Esophagus squamous epithelium (tissue), 5 donors: ENCODE measurements around the gene PTTG1. TPM values are rescaled to one million over a fixed set of nuclear protein-coding genes. Genes with fewer than 3 reads are reported as not detected.

Source experiments
- DNase-seq: peaks from one replicate; lab custom pipeline; 2025; lab: John Stamatoyannopoulos, UW
- H3K27ac ChIP-seq, 4 donors: fragments of 200-600 bp; sonication (generic); one replicate each; pipeline ENCODE4 v1.5.1; 2016 to 2019; ENCODE audit warnings: mild to moderate bottlenecking in 1 of 4
- H3K27me3 ChIP-seq, 4 donors: fragments of 200-600 bp; sonication (generic); 1 replicate in 3 of 4; 2 replicates in 1 of 4; pipeline versions ENCODE4 v1.5.1 to v1.6.0; 2017 to 2021; ENCODE audit warnings: antibody characterized with exemption in 1 of 4
- H3K36me3 ChIP-seq, 3 donors: fragments of 200-600 bp; sonication (generic); one replicate each; pipeline ENCODE4 v1.5.1; 2016 to 2019
- H3K4me1 ChIP-seq, 3 donors: fragments of 200-600 bp; sonication (generic); one replicate each; pipeline ENCODE4 v1.5.1; 2017 to 2019
- H3K4me3 ChIP-seq, 4 donors: fragments of 200-600 bp; sonication (generic); 1 replicate in 3 of 4; 2 replicates in 1 of 4; pipeline ENCODE4 v1.5.1; 2016 to 2019; ENCODE audit warnings: mild to moderate bottlenecking in 2 of 4, moderate library complexity in 1 of 4
- H3K9me3 ChIP-seq, 3 donors: fragments of 200-600 bp; sonication (generic); one replicate each; pipeline ENCODE4 v1.5.1; 2016 to 2019
- POLR2A ChIP-seq, 4 donors: fragments of 450-650 bp; IDR thresholded peaks; one replicate each; pipeline ENCODE4 v1.6.1; 2017; ENCODE audit warnings: antibody characterized with exemption in 4 of 4, mild to moderate bottlenecking in 4 of 4, moderate library complexity in 3 of 4
- WGBS, 2 donors: methylation state at CpG; one replicate each; pipeline ENCODE4 v1.1.5; 2018; 5-methylcytosine and 5-hydroxymethylcytosine counted together
- intact Hi-C: fragments of 100-400 bp; cut with DNase I; formaldehyde crosslinking; loops from one replicate; pipeline ENCODE4 v1.15.0; 2022
- total RNA-seq, 4 donors: library from RNA; depleted of rRNA; stranded (reverse); fragments of >200 nt; gene quantifications; one replicate each; pipeline ENCODE4 v1.1.0, GENCODE V29; 2016
- TF ChIP-seq, protein P1 (sequence below), 6 experiments: fragments of 450-650 bp in 4 of 6; fragments of 200-600 bp in 2 of 6; sonication (generic) in 2 of 6; IDR thresholded peaks; one replicate each; pipeline ENCODE4 v1.5.1; 2016 to 2019; ENCODE audit warnings: antibody characterized with exemption in 6 of 6, mild to moderate bottlenecking in 4 of 6, moderate library complexity in 4 of 6
- donor health status: DM: yes; HTN: yes; CAD: no.

The PTTG1 gene
- total RNA-seq, 4 donors from 2014 or later: 89.6 to 134 (median 90.1) TPM

DNA sequence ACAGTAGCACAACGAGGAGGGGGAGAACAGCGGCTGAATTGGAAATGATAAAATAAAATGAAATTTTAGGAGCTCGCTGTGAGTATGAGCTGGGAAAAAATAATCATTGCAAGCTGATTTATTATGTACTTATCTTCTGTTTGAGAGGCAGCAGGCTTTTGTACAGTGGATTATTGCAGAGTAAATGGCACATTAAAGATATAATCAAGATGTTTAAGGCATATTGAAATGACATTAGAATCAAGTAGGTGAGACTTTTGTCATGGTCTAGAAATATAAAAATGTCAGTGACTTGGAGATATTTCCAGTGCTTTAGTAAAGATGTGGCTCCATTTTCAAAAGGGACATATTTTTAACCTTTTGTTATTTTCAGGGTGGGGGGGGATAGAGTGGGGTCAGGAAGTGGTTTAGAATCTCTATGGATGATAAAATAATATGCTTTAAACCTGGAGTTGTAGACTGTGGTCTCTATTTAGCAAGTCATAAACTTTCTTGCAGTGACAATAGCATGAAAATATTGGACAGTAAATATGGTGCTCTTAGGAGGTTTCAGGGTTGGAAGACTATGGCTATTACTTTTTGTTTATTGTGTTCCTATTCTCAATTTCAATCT lies 46.8 kb downstream of the PTTG1 start:
- peak overlapping the region; percentile 27 to 65 (median 38) for H3K4me3 ChIP-seq
- H3K36me3 ChIP-seq: no peaks in the 10 kb centered on the region
- 24 to 34% methylated on average over 3 of the region's 3 CpGs for WGBS, 2 donors
- no peaks in the 10 kb centered on the region for H3K27me3 ChIP-seq
- DNase-seq: no peak
- TF ChIP-seq POLR2A (IDR thresholded peaks at IDR 0.05): no peak
- TF ChIP-seq, protein P1, sequence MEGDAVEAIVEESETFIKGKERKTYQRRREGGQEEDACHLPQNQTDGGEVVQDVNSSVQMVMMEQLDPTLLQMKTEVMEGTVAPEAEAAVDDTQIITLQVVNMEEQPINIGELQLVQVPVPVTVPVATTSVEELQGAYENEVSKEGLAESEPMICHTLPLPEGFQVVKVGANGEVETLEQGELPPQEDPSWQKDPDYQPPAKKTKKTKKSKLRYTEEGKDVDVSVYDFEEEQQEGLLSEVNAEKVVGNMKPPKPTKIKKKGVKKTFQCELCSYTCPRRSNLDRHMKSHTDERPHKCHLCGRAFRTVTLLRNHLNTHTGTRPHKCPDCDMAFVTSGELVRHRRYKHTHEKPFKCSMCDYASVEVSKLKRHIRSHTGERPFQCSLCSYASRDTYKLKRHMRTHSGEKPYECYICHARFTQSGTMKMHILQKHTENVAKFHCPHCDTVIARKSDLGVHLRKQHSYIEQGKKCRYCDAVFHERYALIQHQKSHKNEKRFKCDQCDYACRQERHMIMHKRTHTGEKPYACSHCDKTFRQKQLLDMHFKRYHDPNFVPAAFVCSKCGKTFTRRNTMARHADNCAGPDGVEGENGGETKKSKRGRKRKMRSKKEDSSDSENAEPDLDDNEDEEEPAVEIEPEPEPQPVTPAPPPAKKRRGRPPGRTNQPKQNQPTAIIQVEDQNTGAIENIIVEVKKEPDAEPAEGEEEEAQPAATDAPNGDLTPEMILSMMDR (IDR thresholded peaks at IDR 0.05): no peak
- H3K4me1 ChIP-seq: peaks cover 0 to 35% (median 15%) of the 10 kb centered on the region in 3 donors
- H3K9me3 ChIP-seq: no peaks in the 10 kb centered on the region
- intact Hi-C loops: no loop called here
- peak overlapping the region in 3 of 4 donors; percentile 51 to 57 (median 53) for H3K27ac ChIP-seq

DNA sequence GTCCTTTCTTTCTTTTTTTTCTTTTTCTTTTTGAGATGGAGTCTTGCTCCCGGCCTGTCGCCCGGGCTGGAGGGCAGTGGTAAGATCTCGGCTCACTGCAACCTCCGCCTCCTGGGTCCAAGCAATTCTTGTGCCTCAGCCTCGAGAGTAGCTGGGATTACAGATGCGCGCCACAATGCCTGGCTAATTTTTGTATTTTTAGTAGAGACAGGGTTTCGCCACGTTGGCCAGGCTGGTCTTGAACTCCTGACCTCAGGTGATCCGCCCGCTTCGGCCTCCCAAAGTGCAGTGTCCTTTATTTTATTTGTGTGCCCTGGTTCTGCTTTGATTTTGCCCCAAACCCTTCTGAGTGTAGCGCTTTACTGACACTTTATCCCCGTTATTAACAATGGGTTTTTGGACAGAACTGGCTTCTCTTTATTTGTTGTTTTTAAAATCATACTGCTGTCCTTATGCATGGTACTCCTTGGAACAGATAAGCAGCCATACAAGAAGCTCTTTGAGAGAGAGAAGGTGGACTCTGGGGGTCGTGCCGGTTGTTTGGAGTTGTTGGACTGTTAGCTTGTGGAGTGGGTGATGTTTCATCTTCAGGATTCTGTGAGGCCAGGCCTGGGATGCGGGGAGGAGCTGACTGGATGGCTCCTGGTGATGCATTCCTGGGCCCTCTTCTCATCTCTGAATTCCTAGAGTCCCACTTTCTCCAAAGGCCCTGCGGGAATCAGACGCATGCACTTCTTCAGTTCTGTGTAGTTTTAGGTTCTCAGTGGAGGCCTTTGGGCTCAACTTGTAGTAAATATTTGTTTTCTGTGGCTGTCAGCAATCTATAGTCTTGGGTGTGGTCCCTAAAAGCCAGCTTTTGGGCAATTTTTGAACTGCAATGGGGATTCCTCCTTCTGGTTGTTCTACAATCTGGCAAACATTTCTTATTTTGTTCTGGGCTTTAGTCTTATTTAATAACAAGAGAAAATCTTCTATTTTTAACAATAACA lies 47.8 kb downstream of the PTTG1 start:
- no peaks in the 10 kb centered on the region for H3K27me3 ChIP-seq
- H3K9me3 ChIP-seq: no peaks in the 10 kb centered on the region
- H3K36me3 ChIP-seq: no peaks in the 10 kb centered on the region
- H3K27ac ChIP-seq: no peak overlapping the region
- 59 to 84% methylated on average over 18 to 20 of the region's 20 CpGs for WGBS, 2 donors
- H3K4me3 ChIP-seq: peak overlapping the region in 2 of 4 donors; percentile 7 to 15
- no peak for TF ChIP-seq POLR2A (IDR thresholded peaks at IDR 0.05)
- TF ChIP-seq, protein P1 (IDR thresholded peaks at IDR 0.05): no peak
- DNase-seq: no peak
- H3K4me1 ChIP-seq: peaks cover 0 to 35% (median 15%) of the 10 kb centered on the region in 3 donors
- intact Hi-C loops: no loop called here

DNA sequence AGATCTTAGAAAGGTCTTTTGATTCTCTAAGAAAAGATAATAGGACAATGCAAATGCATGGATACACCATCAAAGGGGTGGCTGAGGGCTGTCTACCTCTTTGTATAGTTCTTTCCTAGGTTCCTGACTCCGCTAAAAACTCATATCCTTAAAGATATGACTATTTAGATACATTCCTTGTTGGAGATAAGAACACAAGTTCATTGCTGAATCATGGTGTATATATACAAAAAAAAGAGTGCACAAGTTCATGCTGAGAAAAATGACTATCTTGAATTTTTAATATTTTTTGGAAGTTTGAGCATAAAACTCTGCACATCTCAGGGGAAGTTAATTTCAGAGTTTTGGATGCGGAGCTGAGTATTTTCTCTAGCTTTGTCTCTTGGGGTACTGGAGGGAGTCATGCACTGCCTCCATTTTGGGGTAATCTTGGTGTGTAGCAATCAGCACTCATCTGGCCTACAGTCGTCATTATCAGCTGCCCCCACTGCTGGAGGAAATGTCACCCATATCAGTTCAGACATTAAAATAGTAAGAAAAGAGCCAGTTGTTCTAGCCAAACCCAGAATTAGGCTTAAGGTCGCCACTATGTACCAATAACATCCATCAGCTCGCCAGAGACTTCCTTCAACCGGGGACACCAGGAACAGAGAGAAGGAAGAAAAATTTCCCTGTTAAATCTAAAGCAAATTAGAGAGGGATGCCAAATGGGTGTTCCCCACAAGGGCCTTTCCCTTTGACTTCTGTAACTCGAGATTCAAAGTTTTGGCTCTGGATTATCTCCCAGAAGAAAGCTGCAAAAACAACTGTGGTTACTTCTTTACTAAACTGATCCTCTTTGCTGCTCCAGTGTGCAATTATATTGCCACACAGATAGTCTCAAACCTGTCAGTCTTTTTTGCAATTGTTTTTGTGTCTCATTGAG lies 49.0 kb downstream of the PTTG1 start:
- peak overlapping the region in 3 of 4 donors; percentile 1 to 32 (median 2) for H3K27ac ChIP-seq
- no peaks in the 10 kb centered on the region for H3K9me3 ChIP-seq
- H3K4me1 ChIP-seq: peaks cover 0 to 35% (median 15%) of the 10 kb centered on the region in 3 donors
- intact Hi-C loops: no loop called here
- H3K27me3 ChIP-seq: no peaks in the 10 kb centered on the region
- no peak for TF ChIP-seq POLR2A (IDR thresholded peaks at IDR 0.05)
- TF ChIP-seq, protein P1 (IDR thresholded peaks at IDR 0.05): no peak
- 15 to 26% methylated on average over 7 of the region's 7 CpGs for WGBS, 2 donors
- no peak for DNase-seq
- no peaks in the 10 kb centered on the region for H3K36me3 ChIP-seq
- H3K4me3 ChIP-seq: peak overlapping the region in 1 of 4 donors; percentile 5

DNA sequence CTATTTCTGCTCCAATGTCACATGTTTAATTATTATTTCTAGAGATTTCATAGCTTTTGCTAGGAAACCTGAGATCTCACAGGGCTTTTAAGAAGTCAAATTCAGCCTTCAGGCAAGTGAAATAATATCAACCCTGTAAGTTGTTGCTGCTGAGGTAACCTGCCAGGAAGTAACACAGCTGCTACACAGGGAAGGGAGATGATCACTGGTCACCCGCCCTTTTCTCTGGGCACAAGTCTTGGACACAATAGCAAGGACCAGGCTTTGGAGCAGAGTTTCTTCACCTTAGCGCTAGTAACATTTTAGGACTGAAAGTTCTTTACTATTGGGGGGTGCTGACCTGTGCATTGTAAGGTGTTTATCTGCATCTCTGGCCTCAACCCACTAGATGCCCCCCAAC lies 50.1 kb downstream of the PTTG1 start:
- no peak for DNase-seq
- Histone ChIP-seq H3K4me3 (no peak overlapping the region), H3K27ac (peak overlapping the region in 1 of 4 donors; percentile 12), H3K36me3 (no peaks in the 10 kb centered on the region), H3K4me1 (peaks cover 0 to 35% (median 15%) of the 10 kb centered on the region in 3 donors), H3K27me3 (no peaks in the 10 kb centered on the region), H3K9me3 (no peaks in the 10 kb centered on the region)
- WGBS, 2 donors: 89 to 95% methylated on average over 2 of the region's 2 CpGs
- TF ChIP-seq, protein P1 (IDR thresholded peaks at IDR 0.05): no peak
- TF ChIP-seq POLR2A (IDR thresholded peaks at IDR 0.05): no peak
- intact Hi-C loops: no loop called here
